ENCODE results near the gene SYT9. TPM values are rescaled to one million over a fixed set of nuclear protein-coding genes. Genes with fewer than 3 reads are reported as not detected.

SYT9 gene
- total and polyA plus RNA-seq, 2 experiments from 2014 or later, result not detected

DNA sequence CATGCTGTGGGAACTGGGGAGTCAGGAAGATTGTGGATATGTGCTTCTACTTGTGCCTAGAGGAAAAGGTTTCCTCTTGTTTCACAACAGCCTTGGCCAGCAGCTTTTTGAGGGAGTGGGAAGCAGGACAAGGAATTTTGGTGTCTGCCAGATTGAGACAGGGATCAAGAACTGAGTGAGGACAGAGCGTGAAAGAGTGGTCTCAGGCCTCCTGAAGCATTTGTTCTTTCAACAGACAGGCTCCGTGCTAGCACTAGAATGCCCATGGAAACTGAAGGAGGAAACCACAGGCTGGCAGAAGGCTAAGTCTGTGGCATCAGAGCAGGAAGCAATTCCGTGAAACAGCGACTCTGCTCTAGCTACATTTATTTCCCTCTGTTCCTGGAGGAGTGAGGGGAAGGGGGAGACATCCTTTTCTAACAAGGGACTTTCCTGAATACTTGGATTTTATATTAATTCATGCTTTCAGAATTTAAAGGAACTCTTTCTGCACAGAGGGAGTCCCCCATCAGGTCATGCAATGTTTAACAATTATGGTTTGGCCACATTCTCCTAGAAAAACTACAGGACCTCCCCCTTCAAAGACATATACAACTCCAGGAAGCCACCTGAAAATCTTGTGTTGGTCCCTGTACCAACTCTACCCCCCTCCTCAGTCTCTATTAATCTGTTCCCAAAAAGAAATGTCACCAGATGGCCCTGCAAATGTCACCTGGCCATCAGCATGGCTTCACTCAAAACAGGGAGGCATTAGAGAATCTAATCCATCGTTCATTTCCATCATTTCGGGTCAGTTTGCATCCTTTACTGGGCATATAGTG lies 96.1 kb downstream of the SYT9 start:
- 19 to 21% methylated on average over 6 of the region's 6 CpGs for WGBS, 2 experiments (ENCODE audit: low coverage in 1 of 2, low lambda C conversion rate in 2 of 2, missing lambda C conversion rate in 2 of 2)
- no peaks in the 10 kb centered on the region for H3K4me1 ChIP-seq (ENCODE audit: insufficient read depth)
- no peak overlapping the region for H3K4me2 ChIP-seq (ENCODE audit: unreplicated experiment)
- H3K9ac ChIP-seq, result no peak overlapping the region
- no peaks in the 10 kb centered on the region for H4K20me1 ChIP-seq (ENCODE audit: insufficient read depth)
- H3K27me3 ChIP-seq (replicated peaks; ENCODE audit: insufficient read depth), result 0 out of 2 replicates have a peak, but pooled peaks cover 11% of the 10 kb centered on the region
- no peak overlapping the region for H3K27ac ChIP-seq
- DNase-seq, result no peak
- H3K79me2 ChIP-seq (ENCODE audit: insufficient read depth), result no peaks in the 10 kb centered on the region
- no peak for TF ChIP-seq EZH2 (IDR thresholded peaks at IDR 0.05; ENCODE audit: insufficient read depth, poor library complexity, severe bottlenecking)
- TF ChIP-seq EZH2phosphoT487 (IDR thresholded peaks at IDR 0.05; ENCODE audit: insufficient read depth, low read depth), result no peak
- no peak overlapping the region for H2AFZ ChIP-seq
- no peaks in the 10 kb centered on the region for H3K36me3 ChIP-seq (ENCODE audit: low read depth)
- no peaks in the 10 kb centered on the region for H3K9me3 ChIP-seq (ENCODE audit: low read depth)
- H3F3A ChIP-seq (ENCODE audit: insufficient read depth), result no peaks in the 10 kb centered on the region
- no peaks in the 10 kb centered on the region for H3K9me2 ChIP-seq (ENCODE audit: insufficient read depth)
- in situ Hi-C loops (cut with MboI), result no loop called here
- no peak overlapping the region for H3K4me3 ChIP-seq

DNA sequence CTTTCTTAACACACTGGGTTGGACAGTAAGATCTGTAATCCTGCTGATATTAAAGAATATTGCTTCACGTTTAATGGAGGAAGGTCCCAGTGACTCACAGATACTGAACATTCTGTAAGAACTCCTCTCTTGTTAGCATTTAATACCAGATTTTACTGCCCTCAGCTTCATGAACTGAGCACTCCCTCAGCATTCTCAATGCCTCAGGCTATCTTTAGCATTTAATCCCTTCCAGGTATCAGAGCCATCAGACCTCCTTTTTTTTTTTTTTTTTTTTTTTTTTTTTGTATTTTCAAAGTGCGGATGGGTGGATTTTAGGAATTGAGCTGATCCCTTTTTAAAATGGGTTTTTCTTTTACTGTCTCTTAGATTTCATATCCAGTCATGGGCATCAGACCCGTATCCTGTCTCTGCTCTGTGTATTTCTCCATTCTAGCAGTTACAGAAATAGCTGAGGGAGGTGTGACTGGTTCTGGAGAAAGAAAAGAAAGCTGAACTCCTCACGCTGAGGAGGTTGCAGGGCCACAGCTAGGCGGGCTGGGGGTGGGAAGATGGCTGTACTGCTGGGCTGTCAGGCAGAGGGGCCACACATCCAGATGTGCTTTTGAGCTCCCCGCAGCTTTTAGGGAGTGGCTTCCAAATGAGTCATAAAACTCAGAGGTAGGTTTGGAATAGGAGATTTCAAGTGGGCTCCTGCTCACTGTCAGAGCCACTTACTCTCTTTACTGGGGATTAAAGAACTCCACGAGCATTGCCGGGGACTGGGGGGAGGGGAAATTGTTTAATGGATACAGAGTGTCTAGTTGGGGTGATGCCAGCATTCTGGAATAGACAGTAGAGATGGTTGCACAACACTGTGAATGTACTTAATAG lies 97.0 kb downstream of the SYT9 start:
- H4K20me1 ChIP-seq (ENCODE audit: insufficient read depth), result no peaks in the 10 kb centered on the region
- TF ChIP-seq EZH2phosphoT487 (IDR thresholded peaks at IDR 0.05; ENCODE audit: insufficient read depth, low read depth) (no peak), EZH2 (IDR thresholded peaks at IDR 0.05; ENCODE audit: insufficient read depth, poor library complexity, severe bottlenecking) (no peak)
- no peaks in the 10 kb centered on the region for H3K79me2 ChIP-seq (ENCODE audit: insufficient read depth)
- H3K36me3 ChIP-seq (ENCODE audit: low read depth), result no peaks in the 10 kb centered on the region
- H2AFZ ChIP-seq, result no peak overlapping the region
- no peak overlapping the region for H3K4me3 ChIP-seq
- no peaks in the 10 kb centered on the region for H3K4me1 ChIP-seq (ENCODE audit: insufficient read depth)
- no peak overlapping the region for H3K4me2 ChIP-seq (ENCODE audit: unreplicated experiment)
- no peaks in the 10 kb centered on the region for H3K9me2 ChIP-seq (ENCODE audit: insufficient read depth)
- H3K9me3 ChIP-seq (ENCODE audit: low read depth), result no peaks in the 10 kb centered on the region
- 8 to 20% methylated on average over 7 to 8 of the region's 8 CpGs for WGBS, 2 experiments (ENCODE audit: low coverage in 1 of 2, low lambda C conversion rate in 2 of 2, missing lambda C conversion rate in 2 of 2)
- in situ Hi-C loops (cut with MboI), result no loop called here
- H3K9ac ChIP-seq, result no peak overlapping the region
- H3K27ac ChIP-seq, result no peak overlapping the region
- peak; percentile 42 for DNase-seq
- H3F3A ChIP-seq (ENCODE audit: insufficient read depth), result no peaks in the 10 kb centered on the region
- 0 out of 2 replicates have a peak, but pooled peaks cover 11% of the 10 kb centered on the region for H3K27me3 ChIP-seq (replicated peaks; ENCODE audit: insufficient read depth)

- no peak overlapping the region for H3K27ac ChIP-seq
- H3K9me3 ChIP-seq (ENCODE audit: low read depth), result no peaks in the 10 kb centered on the region
- no peaks in the 10 kb centered on the region for H3K79me2 ChIP-seq (ENCODE audit: insufficient read depth)
- no peak overlapping the region for H2AFZ ChIP-seq
- no peak for DNase-seq
- 53 to 58% methylated on average over 5 of the region's 5 CpGs for WGBS, 2 experiments (ENCODE audit: low coverage in 1 of 2, low lambda C conversion rate in 2 of 2, missing lambda C conversion rate in 2 of 2)
- no peak overlapping the region for H3K9ac ChIP-seq
- 0 out of 2 replicates have a peak, but pooled peaks cover 11% of the 10 kb centered on the region for H3K27me3 ChIP-seq (replicated peaks; ENCODE audit: insufficient read depth)
- TF ChIP-seq EZH2 (IDR thresholded peaks at IDR 0.05; ENCODE audit: insufficient read depth, poor library complexity, severe bottlenecking) (no peak), EZH2phosphoT487 (IDR thresholded peaks at IDR 0.05; ENCODE audit: insufficient read depth, low read depth) (no peak)
- no peak overlapping the region for H3K4me2 ChIP-seq (ENCODE audit: unreplicated experiment)
- H3F3A ChIP-seq (ENCODE audit: insufficient read depth), result no peaks in the 10 kb centered on the region
- H3K36me3 ChIP-seq (ENCODE audit: low read depth), result no peaks in the 10 kb centered on the region
- in situ Hi-C loops (cut with MboI), result no loop called here
- H3K9me2 ChIP-seq (ENCODE audit: insufficient read depth), result no peaks in the 10 kb centered on the region
- H3K4me1 ChIP-seq (ENCODE audit: insufficient read depth), result no peaks in the 10 kb centered on the region
- no peak overlapping the region for H3K4me3 ChIP-seq
- no peaks in the 10 kb centered on the region for H4K20me1 ChIP-seq (ENCODE audit: insufficient read depth)
Observed at GRCh38 chr11:7351228-7351627, 99.5 kb downstream of the SYT9 start.

GRCh38 chr11:7353100-7353499 lies 101.4 kb downstream of the SYT9 start:
- Histone ChIP-seq H3K4me2 (ENCODE audit: unreplicated experiment) (no peak overlapping the region), H2AFZ (no peak overlapping the region), H3K9me3 (ENCODE audit: low read depth) (no peaks in the 10 kb centered on the region), H3K4me1 (ENCODE audit: insufficient read depth) (no peaks in the 10 kb centered on the region), H4K20me1 (ENCODE audit: insufficient read depth) (no peaks in the 10 kb centered on the region), H3K79me2 (ENCODE audit: insufficient read depth) (no peaks in the 10 kb centered on the region), H3K9me2 (ENCODE audit: insufficient read depth) (no peaks in the 10 kb centered on the region), H3K9ac (no peak overlapping the region), H3K4me3 (no peak overlapping the region), H3K27me3 (replicated peaks; ENCODE audit: insufficient read depth) (no peaks in the 10 kb centered on the region), H3K36me3 (ENCODE audit: low read depth) (no peaks in the 10 kb centered on the region), H3K27ac (no peak overlapping the region), H3F3A (ENCODE audit: insufficient read depth) (no peaks in the 10 kb centered on the region)
- WGBS, 2 experiments (ENCODE audit: low coverage in 1 of 2, low lambda C conversion rate in 2 of 2, missing lambda C conversion rate in 2 of 2), result 38 to 48% methylated on average over 4 of the region's 4 CpGs
- DNase-seq, result peak; percentile 64
- in situ Hi-C loops (cut with MboI), result no loop called here
- TF ChIP-seq EZH2phosphoT487 (IDR thresholded peaks at IDR 0.05; ENCODE audit: insufficient read depth, low read depth), result no peak
- no peak for TF ChIP-seq EZH2 (IDR thresholded peaks at IDR 0.05; ENCODE audit: insufficient read depth, poor library complexity, severe bottlenecking)
